Prostate gland (tissue), 2 donors: ENCODE data around the gene OLAH.

ENCODE experiments used
- POLR2A ChIP-seq: fragments of 450-650 bp; IDR thresholded peaks from one replicate; pipeline ENCODE4 v1.6.1; 2016; ENCODE audit warnings: antibody characterized with exemption, mild to moderate bottlenecking
- POLR2AphosphoS5 ChIP-seq: sonication (generic); formaldehyde crosslinking; IDR thresholded peaks from one replicate; pipeline ENCODE4 v1.6.1; 2017; ENCODE audit warnings: antibody characterized with exemption
- TF ChIP-seq, protein P1 (sequence below), 4 experiments: fragments of 200-600 bp in 2 of 4; fragments of 450-650 bp in 2 of 4; sonication (generic) in 2 of 4; IDR thresholded peaks; 1 replicate in 3 of 4; 2 replicates in 1 of 4; pipeline ENCODE4 v1.5.1; 2016 to 2019; ENCODE audit warnings: antibody characterized with exemption in 4 of 4, mild to moderate bottlenecking in 2 of 4, moderate library complexity in 2 of 4

DNA sequence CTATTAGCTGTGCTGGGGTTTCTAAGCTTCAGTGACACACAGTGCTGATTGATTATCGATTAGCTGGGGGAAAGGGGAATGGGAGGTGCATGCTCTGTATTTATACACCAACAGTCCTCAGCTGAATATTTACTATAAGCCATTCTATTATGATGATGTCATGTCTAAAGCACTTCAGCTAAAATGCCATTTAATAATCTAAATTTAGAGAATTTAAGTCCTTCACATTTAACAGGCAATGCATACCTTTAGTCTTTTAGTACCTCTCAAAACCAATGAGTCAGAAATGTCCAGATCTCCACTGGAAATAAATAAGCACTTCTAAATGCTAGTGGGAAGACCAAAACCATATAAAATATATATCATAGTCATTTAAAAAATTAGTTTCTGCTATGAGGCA, 78.0 kb downstream of the OLAH start:
- TF ChIP-seq, protein P1, sequence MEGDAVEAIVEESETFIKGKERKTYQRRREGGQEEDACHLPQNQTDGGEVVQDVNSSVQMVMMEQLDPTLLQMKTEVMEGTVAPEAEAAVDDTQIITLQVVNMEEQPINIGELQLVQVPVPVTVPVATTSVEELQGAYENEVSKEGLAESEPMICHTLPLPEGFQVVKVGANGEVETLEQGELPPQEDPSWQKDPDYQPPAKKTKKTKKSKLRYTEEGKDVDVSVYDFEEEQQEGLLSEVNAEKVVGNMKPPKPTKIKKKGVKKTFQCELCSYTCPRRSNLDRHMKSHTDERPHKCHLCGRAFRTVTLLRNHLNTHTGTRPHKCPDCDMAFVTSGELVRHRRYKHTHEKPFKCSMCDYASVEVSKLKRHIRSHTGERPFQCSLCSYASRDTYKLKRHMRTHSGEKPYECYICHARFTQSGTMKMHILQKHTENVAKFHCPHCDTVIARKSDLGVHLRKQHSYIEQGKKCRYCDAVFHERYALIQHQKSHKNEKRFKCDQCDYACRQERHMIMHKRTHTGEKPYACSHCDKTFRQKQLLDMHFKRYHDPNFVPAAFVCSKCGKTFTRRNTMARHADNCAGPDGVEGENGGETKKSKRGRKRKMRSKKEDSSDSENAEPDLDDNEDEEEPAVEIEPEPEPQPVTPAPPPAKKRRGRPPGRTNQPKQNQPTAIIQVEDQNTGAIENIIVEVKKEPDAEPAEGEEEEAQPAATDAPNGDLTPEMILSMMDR (IDR thresholded peaks at IDR 0.05): no peak
- TF ChIP-seq POLR2A (no peak), POLR2AphosphoS5 (no peak)
